Tibial nerve (tissue), 4 donors: ENCODE data around the gene ADCY2.

Experiments used
- EP300 ChIP-seq, 2 donors: sonication (generic); formaldehyde crosslinking; IDR thresholded peaks; one replicate each; pipeline ENCODE4 v1.6.1; 2017; ENCODE audit warnings: antibody characterized with exemption in 2 of 2, mild to moderate bottlenecking in 1 of 2
- POLR2A ChIP-seq, 2 donors: fragments of 450-650 bp; IDR thresholded peaks; one replicate each; pipeline ENCODE4 v1.6.1; 2017; ENCODE audit warnings: antibody characterized with exemption in 2 of 2, mild to moderate bottlenecking in 2 of 2, moderate library complexity in 2 of 2
- TF ChIP-seq, protein P1 (sequence below), 5 experiments: fragments of 200-600 bp in 3 of 5; fragments of 450-650 bp in 2 of 5; sonication (generic) in 3 of 5; IDR thresholded peaks; one replicate each; pipeline ENCODE4 v1.5.1; 2016 to 2019; ENCODE audit warnings: antibody characterized with exemption in 5 of 5, mild to moderate bottlenecking in 3 of 5, moderate library complexity in 2 of 5

DNA sequence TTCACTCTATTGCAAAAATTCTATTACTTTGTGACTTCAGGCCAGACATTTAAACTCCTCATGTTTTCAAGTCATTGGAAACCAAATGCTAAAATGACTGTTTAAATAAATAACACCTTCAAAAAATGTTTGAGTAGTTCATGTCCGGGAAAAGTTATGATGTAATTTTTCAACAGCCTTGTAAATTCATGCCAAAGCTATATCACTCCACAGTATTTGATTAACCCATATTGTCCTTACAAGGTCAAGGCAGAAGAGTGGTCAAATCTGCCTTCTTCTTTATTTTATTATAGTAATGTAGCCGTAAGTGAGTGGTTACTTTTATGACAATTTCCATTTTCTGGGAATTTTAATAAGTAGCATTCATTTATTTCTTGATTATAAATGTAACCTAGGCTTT lies 72.8 kb downstream of the ADCY2 start:
- TF ChIP-seq, protein P1, sequence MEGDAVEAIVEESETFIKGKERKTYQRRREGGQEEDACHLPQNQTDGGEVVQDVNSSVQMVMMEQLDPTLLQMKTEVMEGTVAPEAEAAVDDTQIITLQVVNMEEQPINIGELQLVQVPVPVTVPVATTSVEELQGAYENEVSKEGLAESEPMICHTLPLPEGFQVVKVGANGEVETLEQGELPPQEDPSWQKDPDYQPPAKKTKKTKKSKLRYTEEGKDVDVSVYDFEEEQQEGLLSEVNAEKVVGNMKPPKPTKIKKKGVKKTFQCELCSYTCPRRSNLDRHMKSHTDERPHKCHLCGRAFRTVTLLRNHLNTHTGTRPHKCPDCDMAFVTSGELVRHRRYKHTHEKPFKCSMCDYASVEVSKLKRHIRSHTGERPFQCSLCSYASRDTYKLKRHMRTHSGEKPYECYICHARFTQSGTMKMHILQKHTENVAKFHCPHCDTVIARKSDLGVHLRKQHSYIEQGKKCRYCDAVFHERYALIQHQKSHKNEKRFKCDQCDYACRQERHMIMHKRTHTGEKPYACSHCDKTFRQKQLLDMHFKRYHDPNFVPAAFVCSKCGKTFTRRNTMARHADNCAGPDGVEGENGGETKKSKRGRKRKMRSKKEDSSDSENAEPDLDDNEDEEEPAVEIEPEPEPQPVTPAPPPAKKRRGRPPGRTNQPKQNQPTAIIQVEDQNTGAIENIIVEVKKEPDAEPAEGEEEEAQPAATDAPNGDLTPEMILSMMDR (IDR thresholded peaks at IDR 0.05): no peak
- TF ChIP-seq POLR2A (IDR thresholded peaks at IDR 0.05): no peak
- TF ChIP-seq EP300 (IDR thresholded peaks at IDR 0.05): no peak
